PFSK-1 (cell line): ENCODE data around the gene ABCB9.

Experiments used
- FOXP2 ChIP-seq: optimal IDR thresholded peaks from 2 replicates; pipeline ENCODE3; 2011; ENCODE audit warnings: borderline replicate concordance, control low read depth, inconsistent platforms; ENCODE audit not compliant: insufficient read depth; ENCODE audit errors: extremely low read length, extremely low read depth
- POLR2AphosphoS5 ChIP-seq: IDR thresholded peaks from 2 replicates; pipeline ENCODE4 v1.6.1; 2012; ENCODE audit warnings: low read depth, mild to moderate bottlenecking, control low read depth, low read length, moderate library complexity
- REST ChIP-seq, 2 experiments: IDR thresholded peaks; 2 replicates each; pipeline versions ENCODE4 v1.6.1 to v1.8.0; 2011 to 2012; ENCODE audit warnings: low read depth in 2 of 2, low read length in 2 of 2, control low read depth in 1 of 2, inconsistent platforms in 1 of 2, mild to moderate bottlenecking in 1 of 2, moderate library complexity in 1 of 2; ENCODE audit not compliant: insufficient read depth in 1 of 2
- SIN3A ChIP-seq: IDR thresholded peaks from 2 replicates; pipeline ENCODE4 v1.6.1; 2012; ENCODE audit warnings: mild to moderate bottlenecking, low read length, moderate library complexity, borderline replicate concordance; ENCODE audit not compliant: insufficient read depth
- TAF1 ChIP-seq: IDR thresholded peaks from 2 replicates; pipeline ENCODE4 v1.6.1; 2012; ENCODE audit warnings: low read length, control low read depth, borderline replicate concordance; ENCODE audit not compliant: insufficient read depth

The ABCB9 gene

GRCh38 chr12:122994781-122995502 lies 28.7 kb upstream of the ABCB9 start:
- no peak for TF ChIP-seq FOXP2
- no peak for TF ChIP-seq REST (IDR thresholded peaks at IDR 0.05; ENCODE audit: insufficient read depth in 1 of 2, low read depth in 2 of 2, low read length in 2 of 2)
- no peak for TF ChIP-seq SIN3A
- no peak for TF ChIP-seq TAF1
- TF ChIP-seq POLR2AphosphoS5 = no peak

DNA sequence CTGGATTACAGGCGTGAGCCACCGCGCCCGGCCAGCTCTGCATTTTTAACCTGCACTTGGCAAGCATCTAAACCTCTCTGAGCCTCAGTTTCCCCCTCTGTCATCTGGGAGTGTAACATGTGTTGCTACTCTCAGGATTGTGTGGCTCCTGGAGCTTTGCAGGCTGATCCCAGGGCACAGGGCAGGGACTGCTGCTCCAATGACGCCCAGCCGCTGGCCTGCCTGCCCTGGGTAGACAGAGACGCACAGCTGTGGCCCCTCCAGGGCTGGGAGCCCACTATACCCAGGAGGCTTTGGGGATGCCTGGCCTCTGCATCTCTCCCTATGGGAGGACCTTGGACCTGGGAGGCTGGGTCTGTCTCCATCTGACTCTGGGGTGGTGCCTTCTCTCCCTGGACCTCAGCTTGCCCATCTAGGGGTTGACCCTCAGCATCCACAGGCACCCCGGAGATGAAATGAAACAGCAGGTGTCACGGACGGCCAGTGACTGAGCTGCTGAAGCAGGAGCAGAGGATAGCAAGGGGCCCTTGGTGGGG lies 27.9 kb upstream of the ABCB9 start:
- TF ChIP-seq TAF1 (no peak), FOXP2 (no peak), SIN3A (no peak), POLR2AphosphoS5 (no peak), REST (IDR thresholded peaks at IDR 0.05; ENCODE audit: insufficient read depth in 1 of 2, low read depth in 2 of 2, low read length in 2 of 2) (no peak)

GRCh38 chr12:122992386-122992785 lies 26.1 kb upstream of the ABCB9 start:
- TF ChIP-seq FOXP2 (no peak), POLR2AphosphoS5 (no peak), REST (IDR thresholded peaks at IDR 0.05; ENCODE audit: insufficient read depth in 1 of 2, low read depth in 2 of 2, low read length in 2 of 2) (no peak), SIN3A (no peak), TAF1 (no peak)

DNA sequence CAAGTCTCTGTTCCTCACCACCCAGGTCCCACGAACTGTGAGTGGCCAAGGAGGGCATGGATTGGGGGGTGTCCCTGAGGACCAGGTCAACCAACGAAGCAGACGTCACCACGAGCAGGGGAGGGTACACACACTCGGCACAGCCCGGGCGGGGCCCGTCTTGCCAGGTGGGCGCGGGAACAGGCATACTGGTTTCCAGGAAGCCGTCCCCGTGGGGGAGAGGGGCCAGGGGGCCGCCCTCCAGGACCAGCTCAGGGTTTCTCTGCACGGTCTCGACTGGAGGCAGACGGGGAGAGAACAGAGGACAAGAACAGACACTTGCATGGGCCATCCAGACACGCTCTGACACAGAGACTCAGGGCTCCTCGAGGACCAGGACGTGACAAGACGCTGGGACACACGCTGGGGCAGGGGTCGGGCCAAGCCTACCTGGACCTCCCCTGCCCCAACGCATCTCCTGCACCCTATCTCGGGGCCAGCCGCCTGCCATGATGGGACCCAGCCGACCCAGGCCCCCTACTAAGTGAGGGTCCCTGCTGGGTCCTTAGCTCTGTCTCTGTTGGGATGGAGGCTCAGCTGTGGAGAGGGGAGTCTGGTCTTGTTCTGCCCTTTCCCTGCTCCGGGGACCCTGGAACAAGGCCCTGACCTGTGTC lies 25.5 kb upstream of the ABCB9 start:
- TF ChIP-seq POLR2AphosphoS5 (no peak), FOXP2 (no peak), SIN3A (no peak), TAF1 (no peak), REST (IDR thresholded peaks at IDR 0.05; ENCODE audit: insufficient read depth in 1 of 2, low read depth in 2 of 2, low read length in 2 of 2) (no peak)
